ENCODE measurements around the gene SYTL2.

- TF ChIP-seq POLR2A (IDR thresholded peaks at IDR 0.05) = no peak
- no peak for TF ChIP-seq CTCF (IDR thresholded peaks at IDR 0.05)
Observed at GRCh38 chr11:85791409-85791990, 19.4 kb downstream of the SYTL2 start.
